SK-N-SH (cell line): ENCODE measurements around the gene SLC50A1. TPM values are rescaled to one million over a fixed set of nuclear protein-coding genes. Genes with fewer than 3 reads are reported as not detected.

Source experiments
- CTCF ChIA-PET: fragments of 300-600, 350-600 bp; formaldehyde crosslinking; extraction: SDS; loops from one replicate; lab custom pipeline; 2021; lab: Yijun Ruan, JAX
- POLR2A ChIA-PET: fragments of 350-600 bp; sonication (Branson Sonifier 250); formaldehyde crosslinking; extraction: SDS; loops from one replicate; lab custom pipeline; 2020; ENCODE audit warnings: antibody characterized with exemption, inconsistent platforms; lab: Yijun Ruan, JAX
- DNase-seq: peaks from one replicate; pipeline ENCODE4 v3.0.0; 2012
- H2AFZ ChIP-seq: fragments of 200-600 bp; sonication (generic); 2 replicates; pipeline ENCODE4 v1.8.1; 2016; ENCODE audit warnings: antibody characterized with exemption, mild to moderate bottlenecking, low read depth
- H3F3A ChIP-seq: fragments of 200-600 bp; sonication (generic); replicated peaks from 2 replicates; pipeline ENCODE3; 2016; ENCODE audit warnings: antibody characterized with exemption, mild to moderate bottlenecking; ENCODE audit not compliant: insufficient read depth
- H3K27ac ChIP-seq, 2 experiments: fragments of 200-500 bp in 1 of 2; fragments of 200-600 bp in 1 of 2; sonication (Bioruptor generic) in 1 of 2; sonication (generic), shearing (Covaris generic) in 1 of 2; 2 replicates each; pipeline versions ENCODE4 v1.5.1 to v1.6.1; 2014 to 2016; ENCODE audit warnings: low read depth in 2 of 2, inconsistent platforms in 1 of 2, low read length in 1 of 2, mild to moderate bottlenecking in 1 of 2, mixed read lengths in 1 of 2
- H3K27me3 ChIP-seq: fragments of 200-600 bp; sonication (generic), shearing (Covaris generic); 2 replicates; pipeline ENCODE4 v1.6.1; 2016; ENCODE audit warnings: mixed run types; ENCODE audit not compliant: insufficient read depth
- H3K36me3 ChIP-seq, 2 experiments: fragments of 200-500 bp in 1 of 2; fragments of 200-600 bp in 1 of 2; sonication (Bioruptor generic) in 1 of 2; sonication (generic) in 1 of 2; replicated peaks in 1 of 2; 2 replicates each; pipeline versions ENCODE3 to v1.5.1; 2014 to 2016; ENCODE audit warnings: low read length in 1 of 2, mild to moderate bottlenecking in 1 of 2; ENCODE audit not compliant: insufficient read depth in 2 of 2, control insufficient read depth in 1 of 2
- H3K4me1 ChIP-seq, 2 experiments: fragments of 200-500 bp in 1 of 2; fragments of 200-600 bp in 1 of 2; sonication (Bioruptor generic) in 1 of 2; sonication (generic), shearing (Covaris generic) in 1 of 2; 2 replicates each; pipeline versions ENCODE4 v1.5.1 to v1.6.1; 2014 to 2016; ENCODE audit warnings: low read depth in 1 of 2, low read length in 1 of 2, mixed run types in 1 of 2; ENCODE audit not compliant: insufficient read depth in 2 of 2, control insufficient read depth in 1 of 2
- H3K4me2 ChIP-seq: fragments of 200-600 bp; sonication (generic), shearing (Covaris generic); 2 replicates; pipeline ENCODE4 v1.6.1; 2017; ENCODE audit warnings: mixed run types
- H3K4me3 ChIP-seq, 2 experiments: fragments of 200-500 bp in 1 of 2; fragments of 200-600 bp in 1 of 2; sonication (Bioruptor generic) in 1 of 2; sonication (generic), shearing (Covaris generic) in 1 of 2; 2 replicates each; pipeline versions ENCODE4 v1.5.1 to v1.8.1; 2014 to 2016; ENCODE audit warnings: low read depth in 2 of 2, inconsistent platforms in 1 of 2, low read length in 1 of 2, mild to moderate bottlenecking in 1 of 2, mixed read lengths in 1 of 2, moderate library complexity in 1 of 2
- H3K79me2 ChIP-seq: fragments of 200-600 bp; sonication (generic); 2 replicates; pipeline ENCODE4 v1.8.1; 2017; ENCODE audit warnings: mild to moderate bottlenecking; ENCODE audit not compliant: insufficient read depth
- H3K9ac ChIP-seq: fragments of 200-600 bp; sonication (generic); 2 replicates; pipeline ENCODE4 v1.6.1; 2017; ENCODE audit warnings: mixed run types
- H3K9me2 ChIP-seq: fragments of 200-600 bp; sonication (generic); 2 replicates; pipeline ENCODE4 v1.6.1; 2017; ENCODE audit warnings: mixed run types
- H3K9me3 ChIP-seq: fragments of 200-600 bp; sonication (generic); 2 replicates; pipeline ENCODE4 v1.6.1; 2017; ENCODE audit warnings: mixed run types, mild to moderate bottlenecking, moderate library complexity
- H4K20me1 ChIP-seq: fragments of 200-600 bp; sonication (generic); 2 replicates; pipeline ENCODE4 v1.6.1; 2017; ENCODE audit warnings: mild to moderate bottlenecking, mixed run types; ENCODE audit not compliant: insufficient read depth
- CHD2 ChIP-seq: fragments of 150-350 bp; IDR thresholded peaks from 2 replicates; pipeline ENCODE4 v1.6.1; 2018; ENCODE audit warnings: low read length; ENCODE audit not compliant: partially characterized antibody
- ELF1 ChIP-seq: IDR thresholded peaks from 2 replicates; pipeline ENCODE4 v1.4.0; 2012
- FOXJ3 ChIP-seq: sonication (generic); formaldehyde crosslinking; IDR thresholded peaks from 2 replicates; pipeline ENCODE4 v1.5.1; 2020; ENCODE audit warnings: mild to moderate bottlenecking, missing genetic modification reagents
- GATA2 ChIP-seq: sonication (generic); formaldehyde crosslinking; IDR thresholded peaks from 2 replicates; pipeline ENCODE4 v1.5.0; 2020; ENCODE audit warnings: mild to moderate bottlenecking, missing genetic modification reagents
- JUND ChIP-seq: IDR thresholded peaks from 2 replicates; pipeline ENCODE4 v1.4.0; 2012
- MEF2A ChIP-seq: IDR thresholded peaks from 2 replicates; pipeline ENCODE4 v1.4.0; 2012; ENCODE audit warnings: low read depth, borderline replicate concordance
- MXI1 ChIP-seq: IDR thresholded peaks from 2 replicates; pipeline ENCODE4 v1.6.1; 2012; ENCODE audit warnings: mild to moderate bottlenecking, low read depth, low read length, improper control_type of control experiment
- POLR2AphosphoS5 ChIP-seq: IDR thresholded peaks from 2 replicates; pipeline ENCODE4 v1.6.1; 2012; ENCODE audit warnings: low read depth, low read length
- RAD21 ChIP-seq: IDR thresholded peaks from 2 replicates; pipeline ENCODE4 v1.6.1; 2012; ENCODE audit warnings: mild to moderate bottlenecking, low read length
- REST ChIP-seq: IDR thresholded peaks from 2 replicates; pipeline ENCODE4 v1.6.1; 2012; ENCODE audit warnings: mild to moderate bottlenecking, low read depth, low read length, moderate library complexity
- SIN3A ChIP-seq: IDR thresholded peaks from 2 replicates; pipeline ENCODE4 v1.6.1; 2012; ENCODE audit warnings: low read depth, mild to moderate bottlenecking, low read length, moderate library complexity, borderline replicate concordance
- TCF12 ChIP-seq: IDR thresholded peaks from 2 replicates; pipeline ENCODE4 v1.4.0; 2012
- USF1 ChIP-seq: IDR thresholded peaks from 2 replicates; pipeline ENCODE4 v1.4.0; 2012; ENCODE audit warnings: low read depth, borderline replicate concordance
- WGBS: methylation state at CpG from one replicate; pipeline ENCODE4 v1.1.6; 2017; ENCODE audit warnings: low lambda C conversion rate; 5-methylcytosine and 5-hydroxymethylcytosine counted together
- polyA plus RNA-seq, 3 experiments: library from polyadenylated mRNA; depleted of rRNA; stranded (reverse); fragments of >200 nt; gene quantifications; 2 replicates each; pipeline ENCODE4 v1.2.3, GENCODE V29; 2012
- TF ChIP-seq, protein P1 (sequence below): fragments of 150-350 bp; IDR thresholded peaks from 2 replicates; pipeline ENCODE4 v1.6.1; 2016; ENCODE audit warnings: mild to moderate bottlenecking, low read depth, low read length
- TF ChIP-seq, protein P2 (sequence below): fragments of 150-350 bp; IDR thresholded peaks from 2 replicates; pipeline ENCODE4 v1.6.1; 2017; ENCODE audit warnings: antibody characterized with exemption, low read length, low read depth, borderline replicate concordance
- TF ChIP-seq, protein P3 (sequence below): IDR thresholded peaks from 2 replicates; pipeline ENCODE4 v1.4.0; 2012; ENCODE audit warnings: low read depth
- TF ChIP-seq, protein P4 (sequence below): IDR thresholded peaks from 2 replicates; pipeline ENCODE4 v1.4.0; 2012; ENCODE audit warnings: low read depth, borderline replicate concordance

The SLC50A1 gene
- polyA plus RNA-seq, 1 of the 3 experiments (the other 2 are of a cell fraction), result 58.4 TPM

DNA sequence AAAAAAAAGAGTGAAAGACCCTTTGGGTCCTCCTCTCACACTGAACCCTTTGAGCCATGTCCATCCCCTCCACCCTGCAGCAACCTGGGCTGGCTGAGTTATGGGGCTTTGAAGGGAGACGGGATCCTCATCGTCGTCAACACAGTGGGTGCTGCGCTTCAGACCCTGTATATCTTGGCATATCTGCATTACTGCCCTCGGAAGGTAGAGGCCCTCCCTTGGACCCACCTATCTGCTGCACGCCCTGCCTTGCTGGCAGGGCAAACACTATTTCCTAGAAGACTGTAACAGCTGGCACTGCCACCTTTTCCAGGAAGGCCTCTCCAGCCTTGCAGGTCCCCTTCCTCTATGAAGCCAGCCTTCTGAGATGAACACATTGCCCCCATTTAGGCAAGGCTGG is 1.1 kb downstream of the SLC50A1 start:
- Histone ChIP-seq H3K27me3 (no peaks in the 10 kb centered on the region), H3K4me2 (peak overlapping the region; percentile 91), H3K79me2 (peaks cover 42% of the 10 kb centered on the region), H3K9ac (peak overlapping the region; percentile 89), H3K4me1 (peaks cover 6 to 36% of the 10 kb centered on the region in 2 experiments; a peak in 3 of 4 replicates), H3K36me3 (peaks cover 17 to 29% of the 10 kb centered on the region in 2 experiments), H3K4me3 (peak overlapping the region; percentile 72 to 73), H4K20me1 (no peaks in the 10 kb centered on the region), H2AFZ (peak overlapping the region; percentile 81), H3F3A (peaks cover 29% of the 10 kb centered on the region), H3K9me2 (no peaks in the 10 kb centered on the region), H3K27ac (peak overlapping the region; percentile 74 to 96; a peak in 3 of 4 replicates), H3K9me3 (no peaks in the 10 kb centered on the region)
- DNase-seq, result no peak
- ChIA-PET POLR2A (interaction anchor here (1.1 kb wide), 1 partner anchor 37 kb away, joined by 3 read pairs; the partner anchor contains the start of genes KRTCAP2 and TRIM46), CTCF (interaction anchor here (0.8 to 5.6 kb wide), 8 partner anchors 10 to 56 kb away, joined by 3 to 43 read pairs (median 8); partner anchors contain the start of gene KRTCAP2)
- TF ChIP-seq, protein P1, sequence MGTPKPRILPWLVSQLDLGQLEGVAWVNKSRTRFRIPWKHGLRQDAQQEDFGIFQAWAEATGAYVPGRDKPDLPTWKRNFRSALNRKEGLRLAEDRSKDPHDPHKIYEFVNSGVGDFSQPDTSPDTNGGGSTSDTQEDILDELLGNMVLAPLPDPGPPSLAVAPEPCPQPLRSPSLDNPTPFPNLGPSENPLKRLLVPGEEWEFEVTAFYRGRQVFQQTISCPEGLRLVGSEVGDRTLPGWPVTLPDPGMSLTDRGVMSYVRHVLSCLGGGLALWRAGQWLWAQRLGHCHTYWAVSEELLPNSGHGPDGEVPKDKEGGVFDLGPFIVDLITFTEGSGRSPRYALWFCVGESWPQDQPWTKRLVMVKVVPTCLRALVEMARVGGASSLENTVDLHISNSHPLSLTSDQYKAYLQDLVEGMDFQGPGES, result no peak
- TF ChIP-seq ELF1 (no peak), REST (no peak), MEF2A (no peak), JUND (no peak), TCF12 (no peak), RAD21 (no peak), SIN3A (no peak), MXI1 (no peak), FOXJ3 (CRISPR knock-in tag) (no peak), CHD2 (no peak), USF1 (no peak), GATA2 (CRISPR knock-in tag) (no peak), POLR2AphosphoS5 (no peak)
- TF ChIP-seq, protein P2, sequence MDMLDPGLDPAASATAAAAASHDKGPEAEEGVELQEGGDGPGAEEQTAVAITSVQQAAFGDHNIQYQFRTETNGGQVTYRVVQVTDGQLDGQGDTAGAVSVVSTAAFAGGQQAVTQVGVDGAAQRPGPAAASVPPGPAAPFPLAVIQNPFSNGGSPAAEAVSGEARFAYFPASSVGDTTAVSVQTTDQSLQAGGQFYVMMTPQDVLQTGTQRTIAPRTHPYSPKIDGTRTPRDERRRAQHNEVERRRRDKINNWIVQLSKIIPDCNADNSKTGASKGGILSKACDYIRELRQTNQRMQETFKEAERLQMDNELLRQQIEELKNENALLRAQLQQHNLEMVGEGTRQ, result no peak
- TF ChIP-seq, protein P3, sequence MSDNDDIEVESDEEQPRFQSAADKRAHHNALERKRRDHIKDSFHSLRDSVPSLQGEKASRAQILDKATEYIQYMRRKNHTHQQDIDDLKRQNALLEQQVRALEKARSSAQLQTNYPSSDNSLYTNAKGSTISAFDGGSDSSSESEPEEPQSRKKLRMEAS, result no peak
- TF ChIP-seq, protein P4, sequence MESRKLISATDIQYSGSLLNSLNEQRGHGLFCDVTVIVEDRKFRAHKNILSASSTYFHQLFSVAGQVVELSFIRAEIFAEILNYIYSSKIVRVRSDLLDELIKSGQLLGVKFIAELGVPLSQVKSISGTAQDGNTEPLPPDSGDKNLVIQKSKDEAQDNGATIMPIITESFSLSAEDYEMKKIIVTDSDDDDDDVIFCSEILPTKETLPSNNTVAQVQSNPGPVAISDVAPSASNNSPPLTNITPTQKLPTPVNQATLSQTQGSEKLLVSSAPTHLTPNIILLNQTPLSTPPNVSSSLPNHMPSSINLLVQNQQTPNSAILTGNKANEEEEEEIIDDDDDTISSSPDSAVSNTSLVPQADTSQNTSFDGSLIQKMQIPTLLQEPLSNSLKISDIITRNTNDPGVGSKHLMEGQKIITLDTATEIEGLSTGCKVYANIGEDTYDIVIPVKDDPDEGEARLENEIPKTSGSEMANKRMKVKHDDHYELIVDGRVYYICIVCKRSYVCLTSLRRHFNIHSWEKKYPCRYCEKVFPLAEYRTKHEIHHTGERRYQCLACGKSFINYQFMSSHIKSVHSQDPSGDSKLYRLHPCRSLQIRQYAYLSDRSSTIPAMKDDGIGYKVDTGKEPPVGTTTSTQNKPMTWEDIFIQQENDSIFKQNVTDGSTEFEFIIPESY, result no peak
- 45% methylated on average over 6 of the region's 6 CpGs for WGBS
